ENCODE measurements around the gene CDK1. TPM values are rescaled to one million over a fixed set of nuclear protein-coding genes. Genes with fewer than 3 reads are reported as not detected.
"Not testable (repeated sequence)": the region's sequence is repeated elsewhere in the genome, so short reads cannot be mapped to it uniquely, and the experiment has no call there.

The CDK1 gene
- total and polyA plus RNA-seq, 8 donors: 9.2 to 121 (median 73.3) TPM

DNA sequence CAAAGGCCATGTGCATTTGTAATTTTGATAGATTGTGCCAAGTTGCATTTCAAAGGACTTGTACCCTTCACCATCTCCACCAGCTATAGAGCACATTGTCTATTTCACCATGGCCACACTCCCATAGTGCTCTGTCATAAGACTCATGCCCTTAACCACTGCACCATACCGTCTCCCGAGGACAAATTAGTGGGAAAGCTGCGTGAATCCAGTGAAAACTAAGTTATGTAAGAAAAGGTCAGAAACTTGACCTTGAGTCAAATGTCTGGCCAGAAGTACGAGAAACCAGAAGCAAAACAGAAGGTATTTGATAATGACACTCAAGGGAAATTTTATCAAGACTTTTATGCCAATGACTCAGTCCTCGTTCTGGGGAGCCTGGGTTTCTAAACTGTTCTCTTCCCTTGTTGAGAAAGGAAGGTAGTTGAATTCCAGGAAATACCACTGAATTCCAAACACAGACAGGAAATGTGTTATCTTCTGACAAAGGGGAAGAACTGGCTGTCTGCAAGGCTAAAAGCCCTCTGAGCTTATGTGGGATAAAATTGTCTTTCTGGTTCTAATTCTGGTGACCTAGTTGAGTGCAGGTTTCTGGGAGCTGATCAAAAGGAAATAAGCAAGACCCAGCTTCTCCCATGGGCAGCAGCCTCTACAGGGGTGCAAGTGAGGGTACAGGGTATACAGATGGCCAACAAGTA, 49.7 kb downstream of the CDK1 start:
- Histone ChIP-seq H3K9me3 (no peaks in the 10 kb centered on the region), H3K27me3 (no peaks in the 10 kb centered on the region), H3K4me1 (peaks cover 0 to 20% of the 10 kb centered on the region in 2 donors), H3K36me3 (no peaks in the 10 kb centered on the region), H3K27ac (peak overlapping the region; percentile 48 to 52), H3K4me3 (no peak overlapping the region)
- TF ChIP-seq, protein P1, sequence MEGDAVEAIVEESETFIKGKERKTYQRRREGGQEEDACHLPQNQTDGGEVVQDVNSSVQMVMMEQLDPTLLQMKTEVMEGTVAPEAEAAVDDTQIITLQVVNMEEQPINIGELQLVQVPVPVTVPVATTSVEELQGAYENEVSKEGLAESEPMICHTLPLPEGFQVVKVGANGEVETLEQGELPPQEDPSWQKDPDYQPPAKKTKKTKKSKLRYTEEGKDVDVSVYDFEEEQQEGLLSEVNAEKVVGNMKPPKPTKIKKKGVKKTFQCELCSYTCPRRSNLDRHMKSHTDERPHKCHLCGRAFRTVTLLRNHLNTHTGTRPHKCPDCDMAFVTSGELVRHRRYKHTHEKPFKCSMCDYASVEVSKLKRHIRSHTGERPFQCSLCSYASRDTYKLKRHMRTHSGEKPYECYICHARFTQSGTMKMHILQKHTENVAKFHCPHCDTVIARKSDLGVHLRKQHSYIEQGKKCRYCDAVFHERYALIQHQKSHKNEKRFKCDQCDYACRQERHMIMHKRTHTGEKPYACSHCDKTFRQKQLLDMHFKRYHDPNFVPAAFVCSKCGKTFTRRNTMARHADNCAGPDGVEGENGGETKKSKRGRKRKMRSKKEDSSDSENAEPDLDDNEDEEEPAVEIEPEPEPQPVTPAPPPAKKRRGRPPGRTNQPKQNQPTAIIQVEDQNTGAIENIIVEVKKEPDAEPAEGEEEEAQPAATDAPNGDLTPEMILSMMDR (IDR thresholded peaks at IDR 0.05): no peak
- peak; percentile 71 for ATAC-seq
- intact Hi-C loops (cut with DNase I): loop anchor here in 1 of 2 donors (10.0 kb wide), 1 partner anchor 137 kb away; no protein-coding TSS in a partner anchor
- DNase-seq: no peak

DNA sequence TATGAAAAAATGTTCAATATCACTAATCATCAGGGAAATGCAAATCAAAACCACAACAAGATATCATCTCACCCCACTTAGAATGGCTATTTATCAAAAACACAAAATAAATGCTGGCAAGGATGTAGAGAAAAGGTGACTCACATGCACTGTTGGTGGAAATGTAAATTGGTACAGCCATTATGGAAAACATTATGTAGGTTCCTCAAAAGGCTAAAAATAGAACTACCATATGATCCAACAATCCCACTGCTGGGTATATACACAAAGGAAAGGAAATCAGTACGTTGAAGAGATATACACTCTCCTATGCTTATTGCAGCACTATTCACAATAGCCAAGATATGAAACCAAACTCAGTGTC, 50.2 kb downstream of the CDK1 start:
- intact Hi-C loops (cut with DNase I): loop anchor here in 1 of 2 donors (10.0 kb wide), 1 partner anchor 136 kb away; no protein-coding TSS in a partner anchor
- peak; percentile 42 for ATAC-seq

DNA sequence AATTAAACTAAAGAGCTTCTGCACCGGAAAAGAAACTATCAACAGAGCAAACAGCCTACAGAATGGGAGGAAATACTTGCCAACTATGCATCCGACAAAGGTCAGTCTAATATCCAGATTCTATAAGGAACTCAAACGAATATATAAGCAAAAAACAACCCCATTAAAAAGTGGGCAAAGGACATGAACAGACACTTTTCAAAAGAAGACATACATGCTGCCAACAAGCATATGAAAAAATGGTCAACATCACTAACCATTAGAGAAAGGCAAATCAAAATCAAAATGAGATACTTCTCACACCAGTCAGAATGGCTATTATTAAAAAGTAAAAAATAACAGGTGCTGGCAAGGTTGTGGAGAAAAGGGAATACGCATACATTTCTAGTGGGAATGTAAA, 53.9 kb downstream of the CDK1 start:
- DNase-seq; H3K27ac ChIP-seq; ATAC-seq; H3K36me3 ChIP-seq; H3K27me3 ChIP-seq; intact Hi-C loops (cut with DNase I); H3K9me3 ChIP-seq; H3K4me3 ChIP-seq: not testable (repeated sequence)
- H3K4me1 ChIP-seq: peaks cover 0 to 12% of the 10 kb centered on the region in 2 donors

More for the DNA sequence above, 50.2 kb downstream of the CDK1 start:
- no peaks in the 10 kb centered on the region for H3K36me3 ChIP-seq
- no peaks in the 10 kb centered on the region for H3K9me3 ChIP-seq
- TF ChIP-seq, protein P1 (IDR thresholded peaks at IDR 0.05): no peak
- no peak overlapping the region for H3K4me3 ChIP-seq
- H3K27me3 ChIP-seq: no peaks in the 10 kb centered on the region
- peak overlapping the region; percentile 48 to 52 for H3K27ac ChIP-seq
- no peak for DNase-seq
- H3K4me1 ChIP-seq: peaks cover 0 to 20% of the 10 kb centered on the region in 2 donors

DNA sequence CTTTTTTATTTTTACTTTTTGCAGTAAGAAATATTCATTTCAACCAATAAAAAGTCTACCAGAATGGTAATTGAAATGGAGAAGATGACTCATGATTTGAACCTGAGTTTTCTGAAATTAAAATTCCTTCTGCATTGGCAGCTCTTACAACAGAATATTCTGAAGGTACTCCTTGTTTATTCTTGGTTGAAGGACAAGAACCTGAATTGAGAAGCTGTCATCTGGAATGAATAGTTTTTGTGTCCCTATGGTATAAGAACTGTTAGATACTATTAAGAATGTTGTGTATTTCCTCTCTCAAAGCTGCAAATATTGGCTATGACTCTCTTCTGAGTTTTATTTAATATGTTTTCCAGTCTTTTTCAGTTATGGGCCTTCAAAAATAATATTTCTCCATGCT, 56.1 kb downstream of the CDK1 start:
- Histone ChIP-seq H3K9me3 (no peaks in the 10 kb centered on the region), H3K36me3 (no peaks in the 10 kb centered on the region), H3K4me3 (no peak overlapping the region), H3K27me3 (no peaks in the 10 kb centered on the region), H3K27ac (no peak overlapping the region), H3K4me1 (no peaks in the 10 kb centered on the region)
- intact Hi-C loops (cut with DNase I): no loop called here
- DNase-seq (no peak), ATAC-seq (no peak)
- TF ChIP-seq, protein P1 (IDR thresholded peaks at IDR 0.05): no peak

DNA sequence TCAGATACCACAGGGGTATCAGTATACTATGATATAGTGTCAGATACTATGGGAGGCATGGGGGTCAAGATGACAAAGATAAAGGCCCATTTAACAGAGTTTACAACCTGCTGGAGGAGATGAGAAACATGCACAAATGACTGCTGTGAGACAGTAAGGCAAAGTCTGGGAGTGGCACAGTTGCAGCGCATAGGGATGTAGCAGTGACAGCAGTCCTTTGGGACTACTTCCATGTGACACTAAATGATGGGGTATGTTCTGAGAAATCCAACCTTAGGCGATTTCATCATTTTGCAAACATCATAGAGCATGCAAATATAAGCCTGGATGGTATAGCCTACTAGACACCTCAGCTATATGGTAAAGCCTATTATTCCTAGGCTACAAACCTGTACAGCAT, 56.8 kb downstream of the CDK1 start:
- Histone ChIP-seq H3K9me3 (no peaks in the 10 kb centered on the region), H3K4me3 (no peak overlapping the region), H3K27ac (no peak overlapping the region), H3K4me1 (no peaks in the 10 kb centered on the region), H3K36me3 (no peaks in the 10 kb centered on the region), H3K27me3 (no peaks in the 10 kb centered on the region)
- ATAC-seq (no peak), DNase-seq (no peak)
- intact Hi-C loops (cut with DNase I): no loop called here
- TF ChIP-seq, protein P1 (IDR thresholded peaks at IDR 0.05): no peak

DNA sequence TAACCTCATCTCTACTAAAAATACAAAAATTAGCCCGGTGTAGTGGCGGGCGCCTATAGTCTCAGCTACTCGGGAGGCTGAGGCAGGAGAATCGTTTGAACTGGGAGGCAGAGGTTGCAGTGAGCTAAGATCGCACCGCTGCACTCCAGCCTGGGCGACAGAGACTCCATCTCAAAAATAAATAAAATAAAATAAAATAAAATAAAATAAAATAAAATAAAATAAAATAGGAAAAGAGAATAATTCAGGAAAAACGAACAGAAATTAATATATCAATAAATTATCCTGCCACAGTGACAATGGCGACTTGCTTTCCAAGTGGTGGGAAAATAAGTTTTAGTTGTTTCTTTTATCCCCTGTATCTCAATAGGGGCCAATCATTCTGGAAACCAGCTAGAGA, 62.9 kb downstream of the CDK1 start:
- H3K27me3 ChIP-seq; H3K4me3 ChIP-seq; H3K4me1 ChIP-seq; H3K36me3 ChIP-seq; H3K9me3 ChIP-seq; intact Hi-C loops (cut with DNase I); DNase-seq; H3K27ac ChIP-seq; ATAC-seq: not testable (repeated sequence)

All from left lung (tissue), 10 donors.